ENCODE results near the gene TRIM17.

TRIM17 gene

DNA sequence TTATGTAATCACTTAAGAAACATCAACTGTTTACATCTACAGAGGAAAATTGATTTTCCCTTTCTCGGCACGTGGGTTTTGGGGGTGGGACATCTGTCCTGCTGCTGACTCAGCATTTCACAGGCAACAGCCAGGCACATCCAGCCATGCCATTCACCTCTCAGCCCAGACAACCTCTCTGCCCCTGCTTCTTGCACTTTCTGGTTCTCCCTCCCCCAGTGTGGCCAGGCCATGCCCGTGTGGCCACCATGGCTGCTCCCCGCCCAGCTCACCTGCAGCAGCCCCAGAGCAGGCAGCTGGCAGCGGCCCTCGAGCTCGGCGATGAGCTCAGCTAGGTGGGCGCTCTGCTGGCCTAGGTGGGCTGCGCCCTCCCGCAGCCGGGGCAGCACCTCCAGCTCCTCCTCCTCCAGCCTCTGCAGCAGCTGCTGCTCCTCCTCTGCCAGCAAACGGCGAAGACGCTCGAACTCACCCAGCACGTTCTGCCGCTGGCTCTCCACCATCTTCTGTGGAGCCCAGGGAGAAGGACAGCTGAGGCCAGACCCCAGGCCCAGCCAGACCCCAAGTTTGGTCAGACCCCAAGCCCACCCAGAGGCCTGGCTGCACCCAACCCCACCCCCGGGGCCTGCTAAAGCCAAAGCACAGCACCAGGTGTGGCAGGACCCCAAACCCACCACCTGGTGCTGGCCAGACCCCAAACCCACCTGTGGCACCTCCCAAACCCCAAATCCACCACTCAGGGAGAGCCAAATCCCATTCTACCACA, 15.8 kb downstream of the TRIM17 start:
- no peak for DNase-seq (ENCODE audit: low spot score)

DNA sequence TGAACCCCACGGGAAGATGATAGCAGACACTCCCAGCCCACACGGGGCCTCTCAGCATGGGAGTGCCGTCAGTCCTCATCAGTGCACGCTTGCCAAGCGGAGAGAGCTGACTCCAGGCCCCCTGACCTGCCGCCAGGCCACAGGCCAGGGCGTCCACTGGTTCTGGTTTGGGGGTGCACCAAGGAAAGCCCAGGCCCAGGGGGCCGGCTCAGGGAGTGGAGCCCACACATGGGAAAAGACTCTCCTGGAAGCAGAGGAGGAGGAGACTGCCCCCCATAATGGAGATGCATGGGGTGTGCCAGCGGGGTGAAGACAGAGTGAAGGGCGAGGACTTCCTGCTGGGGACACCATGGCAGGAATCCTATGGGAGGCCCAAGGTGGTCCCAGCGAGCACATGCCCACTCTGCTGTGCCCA, 16.4 kb downstream of the TRIM17 start:
- DNase-seq (ENCODE audit: low spot score): no peak

DNA sequence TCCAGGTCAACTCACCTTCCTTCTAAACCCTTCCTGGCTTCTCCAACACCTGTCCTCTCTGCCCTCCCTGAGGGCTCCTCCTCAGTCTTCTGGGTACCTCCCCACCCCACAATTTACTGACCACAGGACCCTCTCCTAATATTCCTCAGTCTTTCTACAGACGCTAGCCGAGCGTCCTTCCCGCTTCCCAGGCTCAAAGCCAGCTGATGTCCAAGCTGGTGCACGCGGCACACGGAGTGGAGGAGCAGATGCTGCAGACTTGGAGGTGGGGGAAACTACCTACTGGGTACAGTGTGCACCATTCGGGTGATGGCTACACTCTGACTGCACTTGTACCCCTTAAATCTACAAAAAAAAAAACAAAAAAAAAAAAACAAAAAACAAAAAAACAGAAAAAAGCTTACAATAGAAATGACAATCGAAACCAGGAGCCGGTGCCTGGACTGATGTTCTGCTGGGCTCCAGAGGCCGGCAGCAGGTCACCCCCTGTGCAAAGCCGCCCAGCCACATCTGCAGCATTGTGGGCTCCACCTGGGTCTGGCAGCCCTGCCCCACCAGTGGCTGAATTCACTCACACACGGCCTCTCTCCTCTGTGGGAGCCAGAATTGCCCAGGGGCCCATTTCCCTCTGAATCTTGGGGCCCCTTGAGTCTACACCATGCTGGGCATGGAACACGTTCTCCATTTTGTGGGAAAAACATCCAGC, 17.0 kb downstream of the TRIM17 start:
- DNase-seq (ENCODE audit: low spot score): no peak

DNA sequence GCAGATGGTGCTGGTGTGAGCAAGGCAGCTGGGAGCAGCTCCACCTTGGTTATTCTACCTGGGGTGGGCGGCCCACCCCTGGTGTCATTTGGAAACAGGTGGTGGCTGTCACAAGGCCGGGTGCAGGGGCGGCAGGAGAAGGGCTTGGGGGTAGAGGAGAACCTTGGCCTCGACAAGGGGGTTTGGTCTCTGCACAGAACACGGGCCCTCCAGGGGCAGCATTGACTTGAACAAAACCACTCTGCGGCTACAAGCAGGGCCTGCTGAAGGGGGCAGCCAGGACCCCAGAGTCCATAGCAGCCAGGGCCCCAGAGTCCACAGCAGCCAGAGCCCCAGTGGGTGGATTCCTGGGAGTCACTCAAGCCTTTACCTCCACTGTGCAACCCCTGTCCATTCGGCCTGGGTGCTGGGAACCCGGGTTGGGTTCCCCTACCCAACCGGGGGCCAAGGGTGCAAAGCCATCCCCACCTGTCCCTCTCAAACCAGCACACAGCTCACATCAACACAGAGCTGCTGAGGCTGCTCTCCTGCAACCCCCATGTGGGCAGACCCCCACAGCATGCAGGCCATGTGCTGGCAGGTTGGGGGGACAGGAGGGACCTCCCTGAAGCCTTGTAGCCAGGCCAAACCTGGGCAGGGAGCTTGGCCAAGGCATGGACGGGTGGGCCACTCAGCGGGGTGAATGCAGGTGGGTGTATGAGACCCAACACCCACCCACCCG, 17.8 kb downstream of the TRIM17 start:
- DNase-seq (ENCODE audit: low spot score): no peak

DNA sequence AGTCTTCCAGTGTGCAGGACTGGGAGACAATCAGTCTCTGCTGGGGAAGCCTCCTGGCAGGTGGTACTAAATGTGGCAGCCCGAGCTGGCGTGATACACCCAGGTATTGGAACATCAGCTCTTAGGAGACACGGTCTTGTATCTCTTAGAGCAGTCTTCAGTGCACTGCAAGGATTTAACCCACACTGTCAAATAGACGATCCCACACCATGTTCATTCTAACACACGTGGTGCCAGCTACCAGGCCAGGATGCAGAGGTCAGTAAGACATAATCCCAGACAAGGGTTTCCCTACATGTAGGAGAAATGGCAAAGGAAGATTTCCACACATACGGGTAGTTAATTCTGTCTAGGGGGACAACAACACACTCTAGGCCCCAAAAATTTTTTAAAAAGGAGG, 18.7 kb downstream of the TRIM17 start:
- DNase-seq (ENCODE audit: low spot score): no peak

DNA sequence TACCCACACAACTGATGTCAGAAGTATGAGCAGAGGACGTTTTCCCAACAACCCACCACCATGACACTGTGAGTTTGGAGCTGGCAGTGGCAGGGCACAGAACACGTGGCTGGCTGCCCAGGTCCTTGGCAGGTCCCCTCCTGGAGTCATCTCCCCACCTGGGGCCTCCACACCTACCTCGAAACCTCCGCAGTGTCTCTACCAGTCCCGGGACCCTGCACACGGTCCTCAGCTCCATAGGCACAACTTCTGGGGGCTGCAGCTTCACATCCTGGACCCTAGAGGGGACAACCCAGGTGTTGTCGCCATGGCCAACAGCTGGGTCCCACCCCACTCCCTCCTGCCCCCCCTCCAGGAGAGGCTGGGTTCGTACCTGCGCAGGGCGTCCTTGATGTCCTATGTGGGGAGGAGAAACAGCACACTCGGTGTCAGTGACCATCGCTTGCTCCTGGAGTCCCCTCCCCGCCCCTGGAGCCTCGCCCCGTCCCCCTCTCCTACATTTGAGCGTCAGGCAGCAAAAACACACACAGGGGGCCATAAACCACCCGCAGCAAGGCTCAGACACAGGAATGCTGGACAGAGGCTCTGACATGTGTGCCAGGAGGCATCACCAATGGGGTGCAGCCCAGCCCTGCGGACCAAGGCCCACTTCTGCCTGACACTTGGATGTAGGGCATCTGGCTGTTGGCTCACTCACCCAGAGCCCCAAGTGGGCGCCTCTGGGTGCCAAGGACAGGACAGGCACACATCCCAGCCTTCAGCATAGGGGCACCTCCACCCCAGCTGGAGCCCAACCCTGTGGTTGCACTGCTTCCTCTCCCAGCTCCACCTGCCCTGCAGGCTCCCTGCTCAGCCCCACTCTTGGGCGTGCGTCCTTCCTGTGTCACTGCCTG, 19.6 kb downstream of the TRIM17 start:
- no peak for DNase-seq (ENCODE audit: low spot score)

DNA sequence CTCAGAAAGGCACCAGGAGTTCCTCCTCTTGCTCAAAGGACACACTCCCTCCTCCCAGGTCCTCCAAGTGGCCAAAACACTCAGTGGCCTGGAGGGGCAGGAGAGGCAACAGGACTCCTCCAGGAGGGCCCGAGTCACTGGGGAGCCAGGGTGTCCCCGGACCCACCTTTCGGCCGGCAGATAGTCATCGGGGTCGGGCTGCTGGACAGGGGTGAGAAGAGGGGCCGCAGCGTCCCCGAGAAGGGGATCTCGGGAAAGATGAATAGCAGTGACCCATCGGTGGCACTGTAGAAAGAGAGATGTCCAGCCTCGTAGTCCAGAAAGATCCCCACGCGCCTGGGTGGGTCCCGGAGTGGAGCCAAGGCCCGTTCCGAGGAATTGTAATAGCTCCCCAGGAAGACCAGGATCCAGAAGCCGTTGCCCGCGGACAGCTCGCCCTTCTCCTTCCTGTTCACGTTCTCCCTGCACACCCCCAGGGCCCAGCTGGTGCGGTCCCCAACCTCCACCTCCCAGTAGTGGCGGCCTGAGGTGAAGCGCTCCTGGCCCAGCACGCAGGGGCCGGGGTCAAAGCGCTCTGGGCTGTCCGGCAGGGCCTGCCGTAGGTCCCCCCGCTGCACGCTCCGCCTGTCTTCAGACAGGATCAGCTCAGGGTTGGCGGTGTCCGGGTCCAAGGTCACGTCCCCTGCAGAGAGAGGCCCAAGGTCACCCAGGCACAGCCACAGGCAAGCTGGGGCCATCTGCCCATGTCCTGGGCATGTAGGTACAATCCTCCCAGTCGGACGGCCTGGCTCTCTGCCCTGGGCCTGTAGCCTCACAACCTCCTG, 21.9 kb downstream of the TRIM17 start:
- no peak for DNase-seq (ENCODE audit: low spot score)

DNA sequence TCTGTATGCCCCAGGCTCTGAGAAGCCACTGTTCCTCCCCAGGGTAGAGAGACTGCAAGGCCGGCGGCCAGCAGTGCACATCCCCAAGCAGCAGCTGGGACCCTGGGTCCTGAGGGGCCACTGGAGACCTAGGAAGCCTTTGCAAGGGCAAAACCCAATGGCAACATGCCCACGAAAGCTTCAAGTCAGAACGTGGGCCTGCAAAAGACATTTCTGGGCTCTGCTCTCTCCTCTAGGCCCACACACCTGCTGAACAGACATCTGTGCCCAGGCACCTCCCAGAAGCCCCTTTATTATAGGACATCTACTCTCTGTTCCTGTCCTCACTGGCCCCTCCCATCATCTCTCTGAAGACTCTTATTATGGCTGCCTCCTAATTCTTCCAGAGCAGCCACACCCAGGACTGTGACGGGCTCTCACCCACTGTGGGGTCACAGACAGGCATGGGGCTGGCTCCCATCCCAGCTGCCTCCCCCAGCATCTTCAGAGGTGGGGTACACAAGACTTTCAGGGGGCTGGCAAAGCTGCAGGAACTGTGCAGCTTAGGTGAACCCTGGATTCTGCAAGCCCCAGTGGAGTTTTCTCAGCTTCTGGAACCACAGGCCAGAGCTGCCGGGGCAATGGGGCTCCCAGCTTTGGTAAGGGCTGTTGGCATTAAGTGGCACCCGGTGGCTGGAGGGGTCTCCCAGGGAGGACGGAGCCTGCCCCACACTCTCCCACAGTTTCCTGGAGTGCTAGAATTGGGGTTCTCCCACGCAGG, 22.7 kb downstream of the TRIM17 start:
- no peak for DNase-seq (ENCODE audit: low spot score)

DNA sequence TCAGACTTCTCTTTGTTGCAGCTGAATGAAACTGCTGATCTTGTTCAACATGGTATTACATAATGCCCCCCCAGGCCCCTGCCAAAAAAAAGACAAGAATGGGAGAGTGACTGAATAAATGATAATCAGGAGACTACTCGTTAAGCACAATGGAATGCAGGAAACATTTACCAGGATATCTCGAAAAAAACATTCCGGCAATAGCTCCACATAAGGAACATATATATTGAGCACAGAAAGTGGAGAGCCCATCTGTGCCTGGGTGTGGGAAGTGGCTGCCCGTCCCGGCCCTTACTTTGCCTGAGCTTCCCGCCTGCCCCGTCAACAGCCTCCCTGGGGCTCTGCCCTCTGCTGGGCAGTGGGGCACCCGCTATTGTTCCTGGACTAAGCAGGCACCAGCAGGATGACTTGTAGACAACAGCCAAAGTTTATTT, 23.4 kb downstream of the TRIM17 start:
- DNase-seq (ENCODE audit: low spot score): no peak

DNA sequence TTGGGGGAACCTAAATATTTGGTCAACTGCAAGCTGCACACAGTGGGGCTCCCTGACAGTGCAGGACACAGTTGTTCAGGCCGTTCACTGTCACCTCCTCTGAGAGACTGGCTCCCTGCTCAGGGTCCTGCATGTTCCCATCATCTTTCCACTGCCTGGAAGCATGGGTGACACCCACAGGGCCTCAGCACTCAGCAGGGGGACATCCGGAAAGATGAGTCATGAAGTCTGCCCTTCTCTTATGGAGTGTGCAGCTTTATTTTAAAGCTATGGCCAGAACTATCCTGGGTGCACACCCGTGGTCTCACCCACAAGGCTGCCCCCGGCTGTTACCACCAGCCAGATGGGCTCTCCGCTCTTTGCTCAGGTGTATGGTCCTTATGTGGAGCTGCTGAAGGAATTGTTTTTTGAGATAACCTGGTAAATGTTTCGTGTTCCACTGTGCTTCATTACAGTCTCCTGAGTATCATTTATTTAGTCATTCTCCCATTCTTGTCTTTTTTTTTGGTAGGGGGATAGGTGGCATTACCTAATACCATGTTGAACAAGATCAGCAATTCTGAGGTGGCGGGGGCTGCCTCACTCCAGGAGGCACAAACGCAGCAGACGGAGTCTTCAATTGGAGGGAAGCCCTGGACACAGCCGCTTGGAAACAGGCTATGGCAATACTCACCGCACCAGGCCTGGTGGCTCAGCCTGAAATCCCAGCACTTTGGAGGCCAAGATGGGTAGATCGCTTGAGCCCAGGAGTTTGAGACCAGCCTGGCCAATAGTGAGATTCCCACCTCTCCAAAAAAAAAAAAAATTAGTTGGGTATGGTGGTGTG, 24.3 kb downstream of the TRIM17 start:
- DNase-seq (ENCODE audit: low spot score): no peak

DNA sequence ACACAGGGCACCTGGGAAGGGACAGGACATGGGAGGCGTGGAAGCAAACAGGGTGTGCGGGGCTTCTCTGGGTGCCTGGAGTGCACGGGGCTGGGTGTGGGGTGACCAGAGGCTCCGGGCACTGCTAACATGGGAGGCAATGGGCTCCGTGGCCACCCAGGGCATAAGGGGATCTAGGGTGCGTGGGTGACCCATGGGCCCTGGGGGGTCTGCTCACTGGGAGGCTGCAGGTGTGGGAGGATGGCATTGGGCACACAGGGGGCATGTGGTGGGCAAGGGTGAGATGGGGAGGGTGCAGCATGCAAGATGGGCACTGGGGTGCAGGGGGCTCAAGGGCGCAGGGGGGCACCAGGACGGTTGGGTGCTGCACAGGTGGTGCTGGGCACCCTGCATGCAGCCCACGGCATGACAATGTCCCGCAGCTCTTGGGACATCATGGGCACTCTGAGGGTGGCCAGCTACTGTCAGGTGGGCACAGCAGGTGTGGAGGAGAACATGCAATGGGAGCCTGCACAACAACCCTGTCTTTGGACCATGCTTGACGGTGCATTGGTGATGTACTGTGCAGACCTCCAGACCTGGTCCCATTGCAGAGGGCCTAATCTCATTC, 25.1 kb downstream of the TRIM17 start:
- DNase-seq (ENCODE audit: low spot score): no peak

DNA sequence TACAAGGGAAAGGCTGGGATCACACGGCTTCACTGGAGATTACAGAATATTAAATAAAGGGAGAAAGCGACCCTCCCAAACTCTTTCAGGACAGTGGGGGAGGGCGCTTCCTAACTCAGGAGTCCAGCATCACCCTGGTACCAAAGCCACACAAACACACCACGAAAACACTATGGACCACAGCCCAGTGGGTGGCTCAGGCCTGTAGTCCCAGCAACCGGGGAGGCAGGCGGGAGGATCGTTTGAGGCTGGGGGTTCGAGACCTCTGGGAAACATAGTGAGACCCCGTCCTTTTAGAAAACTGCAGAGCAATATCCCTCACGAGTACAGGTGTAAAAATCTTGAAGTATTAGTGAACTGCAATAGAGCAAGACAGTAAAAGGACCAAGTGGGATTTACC, 26.0 kb downstream of the TRIM17 start:
- DNase-seq (ENCODE audit: low spot score): no peak

DNA sequence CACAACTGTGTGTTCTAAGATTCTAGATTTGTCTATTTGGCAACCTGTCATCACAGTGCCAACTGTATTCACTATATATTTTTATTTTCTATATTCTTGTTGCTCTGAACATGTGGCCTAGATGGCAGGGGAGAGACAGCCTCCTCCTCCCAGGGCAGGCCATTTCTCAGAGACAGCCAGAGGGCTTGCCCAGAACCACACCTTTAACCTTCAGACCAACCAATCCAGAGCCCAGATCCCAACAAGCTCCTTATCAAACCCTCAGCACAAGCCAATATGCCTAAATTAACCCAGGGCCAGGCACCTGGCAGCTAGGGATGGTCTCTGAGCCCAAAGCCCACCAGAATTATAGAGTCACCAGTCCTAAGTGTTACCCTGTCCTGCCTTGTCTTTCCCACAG, 29.3 kb downstream of the TRIM17 start:
- no peak for DNase-seq (ENCODE audit: low spot score)

DNA sequence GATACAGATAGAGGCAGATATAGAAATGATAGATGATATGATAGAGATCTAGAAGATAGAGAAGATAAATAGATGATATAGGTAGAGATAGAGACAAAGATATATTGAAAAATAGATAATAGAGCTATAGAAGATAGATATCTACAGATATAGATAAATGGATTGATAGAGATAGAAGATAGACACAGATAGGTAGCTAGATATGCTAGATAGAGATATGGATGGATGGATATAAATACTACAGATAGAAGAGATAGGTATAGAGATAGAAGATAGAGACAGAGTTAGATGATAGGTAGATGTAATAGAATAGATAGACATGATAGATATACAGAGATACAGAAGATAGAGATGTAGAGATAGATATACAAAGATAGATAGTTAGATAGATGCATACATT, 31.4 kb downstream of the TRIM17 start:
- no peak for DNase-seq (ENCODE audit: low spot score)

DNA sequence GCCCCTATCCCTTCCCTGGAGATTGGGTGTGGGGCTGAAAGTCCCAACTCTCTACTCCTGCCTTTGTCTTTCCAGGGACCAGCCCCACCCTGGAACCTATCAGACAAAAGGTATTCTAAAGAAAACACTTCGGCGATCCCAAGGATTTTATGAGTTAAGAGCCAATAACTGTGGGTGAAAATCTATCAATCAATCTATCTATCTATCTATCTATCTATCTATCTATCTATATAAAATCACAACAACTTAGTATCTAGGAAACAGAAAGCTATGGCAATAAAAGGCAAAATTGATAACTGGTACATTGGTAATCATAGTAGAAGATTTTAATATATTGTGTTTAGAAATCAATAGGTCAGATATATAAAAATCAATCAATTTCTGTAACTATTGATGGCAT, 32.9 kb downstream of the TRIM17 start:
- no peak for DNase-seq (ENCODE audit: low spot score)

DNA sequence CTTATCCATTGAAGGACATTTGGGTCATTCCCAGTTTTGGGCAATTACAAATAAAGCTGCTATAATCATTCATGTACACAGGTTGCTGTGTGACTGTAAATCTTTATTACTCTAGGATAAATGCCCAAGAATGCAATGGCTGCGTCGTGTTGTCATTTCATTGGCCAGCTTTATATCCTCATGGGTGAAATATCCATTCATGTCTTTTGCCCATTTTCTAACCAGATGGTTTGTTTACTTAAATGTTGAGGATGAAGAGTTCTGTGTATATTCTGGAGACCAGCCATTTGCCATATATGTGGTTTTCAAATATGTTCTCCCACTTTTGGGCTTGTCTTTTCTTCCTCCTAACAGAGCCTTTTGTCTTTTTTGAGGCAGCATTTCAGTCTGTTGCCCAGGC, 35.3 kb downstream of the TRIM17 start:
- no peak for DNase-seq (ENCODE audit: low spot score)

DNA sequence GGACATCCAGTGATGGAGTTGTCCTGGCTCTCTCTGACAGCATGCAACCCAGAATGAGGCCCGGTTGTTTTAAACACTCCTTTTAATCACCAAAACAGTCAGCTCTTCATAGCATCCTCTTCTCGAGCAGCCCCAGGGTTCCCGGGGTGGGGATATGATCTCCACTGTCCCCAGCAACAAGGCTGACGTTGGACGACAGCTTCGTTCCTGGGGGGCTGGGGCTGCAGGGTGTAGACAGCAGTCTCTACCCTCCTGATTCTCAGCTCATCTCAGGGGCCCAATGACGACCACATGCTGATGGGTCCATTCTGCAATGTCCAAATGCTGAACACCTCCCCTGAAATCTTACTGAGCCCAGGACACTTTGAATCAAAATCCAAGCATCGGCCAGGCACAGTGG, 37.0 kb downstream of the TRIM17 start:
- DNase-seq (ENCODE audit: low spot score): no peak

DNA sequence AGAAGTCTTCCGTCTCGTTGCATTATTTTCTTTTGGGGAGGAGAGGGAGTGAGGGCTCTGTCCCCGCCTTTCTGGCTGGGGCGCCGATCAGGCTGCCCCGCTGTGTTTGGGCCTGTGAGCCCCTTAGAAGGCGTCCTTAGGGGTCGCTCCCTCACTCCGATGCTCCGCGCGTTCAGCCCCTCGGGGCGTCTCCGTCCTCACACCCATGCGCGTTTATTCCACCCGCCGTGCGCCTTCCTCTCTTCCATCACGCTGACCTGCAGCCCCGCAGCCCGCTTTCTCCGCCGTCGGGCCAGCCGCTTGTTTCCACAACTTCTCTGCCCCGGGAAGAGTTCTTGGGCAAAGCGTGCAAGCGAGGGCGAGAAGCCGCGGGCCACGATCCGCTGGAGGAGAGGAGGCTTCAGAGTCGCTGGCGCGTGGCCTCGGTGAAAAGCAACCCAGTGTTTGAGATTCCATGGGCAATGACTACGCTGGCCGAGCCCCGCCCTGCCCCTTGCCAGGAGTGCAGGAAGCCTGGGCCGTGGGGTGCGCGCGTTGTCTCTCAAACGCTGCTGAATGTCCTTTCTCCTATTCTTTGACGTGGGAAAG, 37.7 kb downstream of the TRIM17 start:
- DNase-seq (ENCODE audit: low spot score): no peak
